ENCODE results near the gene WDHD1. TPM values are rescaled to one million over a fixed set of nuclear protein-coding genes. Genes with fewer than 3 reads are reported as not detected.
"Not testable (repeated sequence)": the region's sequence is repeated elsewhere in the genome, so short reads cannot be mapped to it uniquely, and the experiment has no call there.

Gene WDHD1
- total RNA-seq, 1 experiment from 2014 or later, result 6.5 TPM

GRCh38 chr14:55028066-55028465 lies 1.2 kb upstream of the WDHD1 start:
- intact Hi-C loops (cut with micrococcal nuclease), result no loop called here
- no peak for DNase-seq (ENCODE audit: unreplicated experiment)
- ChIA-PET POLR2A (interaction anchor here (0.6 to 6.4 kb wide), 18 partner anchors 10 to 462 kb away, joined by 3 to 139 read pairs (median 4); partner anchors contain the start of gene MAPK1IP1L), CTCF (interaction anchor here (0.7 to 2.3 kb wide), 2 partner anchors 23 to 472 kb away, joined by 5 to 7 read pairs; no protein-coding TSS in a partner anchor)
- no peak for TF ChIP-seq CTCF (IDR thresholded peaks at IDR 0.05; ENCODE audit: unreplicated experiment)
- Mint-ChIP-seq H3K27ac (ENCODE audit: low read depth, unreplicated experiment) (peak overlapping the region; percentile 88), H3K27me3 (ENCODE audit: insufficient read depth, unreplicated experiment) (no peaks in the 10 kb centered on the region), H3K36me3 (ENCODE audit: insufficient read depth, unreplicated experiment) (peaks cover 7% of the 10 kb centered on the region), H3K4me1 (ENCODE audit: insufficient read depth, unreplicated experiment) (peaks cover 20% of the 10 kb centered on the region), H3K9me3 (ENCODE audit: unreplicated experiment) (no peaks in the 10 kb centered on the region), H3K4me3 (ENCODE audit: unreplicated experiment) (peak overlapping the region; percentile 91)
- BruUV-seq (replicated peaks), result no TSS peak

- H3K4me1 Mint-ChIP-seq (ENCODE audit: insufficient read depth, unreplicated experiment), result peaks cover 17% of the 10 kb centered on the region
- intact Hi-C loops (cut with micrococcal nuclease), result no loop called here
- POLR2A ChIA-PET, result interaction anchor here (0.5 to 6.4 kb wide), 34 partner anchors 8 to 1971 kb away, joined by 3 to 139 read pairs (median 4); partner anchors contain the start of genes DLGAP5, GCH1 and MAPK1IP1L
- H3K4me3 Mint-ChIP-seq (ENCODE audit: unreplicated experiment), result peak overlapping the region; percentile 91
- no peak for DNase-seq (ENCODE audit: unreplicated experiment)
- CTCF ChIA-PET, result interaction anchor here (0.5 to 1.3 kb wide), 5 partner anchors 11 to 214 kb away, joined by 3 to 6 read pairs (median 3); partner anchors contain the start of gene MAPK1IP1L
- BruUV-seq (replicated peaks), result TSS peak; percentile 62
- H3K9me3 Mint-ChIP-seq (ENCODE audit: unreplicated experiment), result no peaks in the 10 kb centered on the region
- H3K27ac Mint-ChIP-seq (ENCODE audit: low read depth, unreplicated experiment), result peak overlapping the region; percentile 88
- no peak for TF ChIP-seq CTCF (IDR thresholded peaks at IDR 0.05; ENCODE audit: unreplicated experiment)
- H3K36me3 Mint-ChIP-seq (ENCODE audit: insufficient read depth, unreplicated experiment), result peaks cover 8% of the 10 kb centered on the region
- no peaks in the 10 kb centered on the region for H3K27me3 Mint-ChIP-seq (ENCODE audit: insufficient read depth, unreplicated experiment)
Measured at GRCh38 chr14:55026441-55026792, 482 bp downstream of the WDHD1 start.

DNA sequence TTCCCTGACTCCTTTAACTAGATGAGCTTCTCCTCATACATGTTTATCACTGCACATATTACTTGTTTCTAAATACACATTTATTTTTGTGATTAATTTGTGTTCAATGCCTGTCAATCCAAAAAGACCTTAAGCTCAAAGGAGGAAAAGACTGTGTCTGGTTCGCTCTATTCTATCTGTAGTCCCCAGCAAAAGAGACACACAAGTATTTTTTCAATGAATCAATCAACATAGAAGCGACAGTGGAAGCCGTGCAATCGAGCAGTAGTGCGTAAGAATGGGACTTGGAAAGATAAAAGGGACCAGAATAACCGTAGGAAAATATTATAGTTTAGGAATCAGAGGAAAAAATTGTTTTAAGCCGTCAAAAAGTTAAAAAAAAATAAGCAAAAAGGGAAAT lies 951 bp downstream of the WDHD1 start:
- Mint-ChIP-seq H3K4me3 (ENCODE audit: unreplicated experiment) (peak overlapping the region; percentile 91), H3K27me3 (ENCODE audit: insufficient read depth, unreplicated experiment) (no peaks in the 10 kb centered on the region), H3K36me3 (ENCODE audit: insufficient read depth, unreplicated experiment) (peaks cover 6% of the 10 kb centered on the region), H3K4me1 (ENCODE audit: insufficient read depth, unreplicated experiment) (peaks cover 12% of the 10 kb centered on the region), H3K27ac (ENCODE audit: low read depth, unreplicated experiment) (no peak overlapping the region), H3K9me3 (ENCODE audit: unreplicated experiment) (no peaks in the 10 kb centered on the region)
- TF ChIP-seq CTCF (IDR thresholded peaks at IDR 0.05; ENCODE audit: unreplicated experiment), result no peak
- no peak for DNase-seq (ENCODE audit: unreplicated experiment)
- no TSS peak for BruUV-seq (replicated peaks)
- POLR2A ChIA-PET, result interaction anchor here (0.6 to 6.4 kb wide), 14 partner anchors 8 to 461 kb away, joined by 3 to 139 read pairs (median 10); partner anchors contain the start of genes DLGAP5 and MAPK1IP1L
- CTCF ChIA-PET, result interaction anchor here (0.5 to 1.3 kb wide), 5 partner anchors 10 to 414 kb away, joined by 3 to 6 read pairs (median 3); partner anchors contain the start of gene MAPK1IP1L
- intact Hi-C loops (cut with micrococcal nuclease), result no loop called here

- BruUV-seq (replicated peaks); H3K27me3 Mint-ChIP-seq (ENCODE audit: insufficient read depth, unreplicated experiment); H3K4me3 Mint-ChIP-seq (ENCODE audit: unreplicated experiment); H3K9me3 Mint-ChIP-seq (ENCODE audit: unreplicated experiment); POLR2A ChIA-PET; DNase-seq (ENCODE audit: unreplicated experiment); H3K27ac Mint-ChIP-seq (ENCODE audit: low read depth, unreplicated experiment); intact Hi-C loops (cut with micrococcal nuclease): not testable (repeated sequence)
- peaks cover 12% of the 10 kb centered on the region for H3K36me3 Mint-ChIP-seq (ENCODE audit: insufficient read depth, unreplicated experiment)
- peaks cover 12% of the 10 kb centered on the region for H3K4me1 Mint-ChIP-seq (ENCODE audit: insufficient read depth, unreplicated experiment)
- CTCF ChIA-PET, result interaction anchor here (0.6 kb wide), 1 partner anchor 121 kb away, joined by 3 read pairs; no protein-coding TSS in a partner anchor
Measured at GRCh38 chr14:55024365-55024764, 2.5 kb downstream of the WDHD1 start.
